Activated CD4-positive, alpha-beta T cell treated with anti-CD3 and anti-CD28 coated beads, Interleukin-2, amount 50 U/mL, for 24 hours (primary cell): ENCODE measurements around the gene CISD2.
"Not testable (repeated sequence)": the region's sequence is repeated elsewhere in the genome, so short reads cannot be mapped to it uniquely, and the experiment has no call there.

Experiments used
- DNase-seq, 2 donors: peaks; one replicate each; pipeline ENCODE4 v3.0.0-alpha.2; 2020; ENCODE audit warnings: low read depth in 1 of 2, low spot score in 1 of 2

CISD2 gene

DNA sequence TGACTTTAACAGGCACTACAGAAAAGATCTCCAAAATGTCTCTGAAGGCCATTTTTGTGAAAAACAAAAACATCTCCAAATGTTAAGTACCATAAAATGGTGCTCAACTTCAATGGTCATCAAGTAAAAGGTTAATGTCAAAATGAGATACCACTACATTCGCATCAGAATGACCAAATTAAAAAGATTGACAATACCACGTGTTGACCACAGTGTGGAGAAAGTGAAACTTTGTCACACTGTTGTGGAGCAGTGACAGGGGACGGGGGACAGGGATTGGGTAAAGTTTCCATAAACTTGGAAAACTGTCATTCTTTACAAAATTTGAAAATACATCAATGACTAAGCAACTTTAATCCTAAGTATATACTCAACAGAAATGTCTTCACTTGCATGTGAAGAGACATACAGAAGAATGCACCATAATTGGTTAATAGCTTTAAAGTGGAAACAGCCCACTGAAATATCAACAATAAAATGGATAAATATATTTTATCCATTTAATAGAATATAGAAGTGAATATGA is 19.1 kb upstream of the CISD2 start:
- DNase-seq: no peak

DNA sequence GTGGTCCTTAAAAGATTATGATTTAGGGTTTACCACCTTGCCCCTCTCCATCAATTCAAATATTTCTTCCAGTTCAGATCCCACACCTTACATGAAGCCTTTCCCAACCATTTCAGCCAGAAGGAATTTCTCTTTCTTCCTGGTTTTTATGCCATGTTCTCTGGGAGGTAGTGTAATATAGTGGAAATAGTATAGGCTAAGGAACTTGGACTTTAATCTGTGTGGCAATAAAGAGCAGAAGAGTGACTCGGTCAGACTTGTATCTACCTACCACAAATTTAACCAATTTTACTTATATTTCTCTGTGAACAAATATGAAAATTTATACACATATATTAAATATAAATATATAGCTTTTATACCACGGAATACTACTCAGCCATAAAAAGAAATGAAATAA is 18.4 kb upstream of the CISD2 start:
- no peak for DNase-seq

DNA sequence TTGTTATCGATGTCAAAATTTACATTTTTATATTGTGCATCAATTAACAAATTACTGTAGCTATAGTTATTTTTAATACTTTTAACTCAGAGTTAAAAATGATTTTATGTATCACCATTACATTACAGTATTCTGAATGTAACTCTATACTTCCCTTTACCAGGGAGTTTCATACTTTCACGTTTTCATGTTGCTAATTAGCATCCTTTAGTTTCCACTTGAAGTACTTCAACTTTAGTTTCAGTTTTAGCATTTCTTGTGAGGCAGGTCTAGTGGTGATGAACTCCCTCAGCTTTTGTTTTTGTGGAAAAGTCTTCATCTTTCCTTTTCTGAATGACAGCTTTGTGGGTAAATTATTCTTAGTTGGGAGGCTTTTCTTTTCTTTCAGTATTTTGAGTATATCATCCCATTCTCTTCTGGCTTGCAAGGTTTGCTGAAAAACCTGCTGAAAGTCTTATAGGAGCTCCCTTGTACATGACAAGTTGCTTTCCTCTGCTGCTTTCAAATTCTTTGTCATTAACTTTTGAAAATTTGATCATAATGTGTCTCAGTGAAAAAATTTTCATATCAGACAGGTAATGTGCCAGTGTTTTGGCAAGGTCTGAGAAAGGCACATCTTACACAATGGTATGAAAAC is 9.8 kb upstream of the CISD2 start:
- DNase-seq: no peak

DNA sequence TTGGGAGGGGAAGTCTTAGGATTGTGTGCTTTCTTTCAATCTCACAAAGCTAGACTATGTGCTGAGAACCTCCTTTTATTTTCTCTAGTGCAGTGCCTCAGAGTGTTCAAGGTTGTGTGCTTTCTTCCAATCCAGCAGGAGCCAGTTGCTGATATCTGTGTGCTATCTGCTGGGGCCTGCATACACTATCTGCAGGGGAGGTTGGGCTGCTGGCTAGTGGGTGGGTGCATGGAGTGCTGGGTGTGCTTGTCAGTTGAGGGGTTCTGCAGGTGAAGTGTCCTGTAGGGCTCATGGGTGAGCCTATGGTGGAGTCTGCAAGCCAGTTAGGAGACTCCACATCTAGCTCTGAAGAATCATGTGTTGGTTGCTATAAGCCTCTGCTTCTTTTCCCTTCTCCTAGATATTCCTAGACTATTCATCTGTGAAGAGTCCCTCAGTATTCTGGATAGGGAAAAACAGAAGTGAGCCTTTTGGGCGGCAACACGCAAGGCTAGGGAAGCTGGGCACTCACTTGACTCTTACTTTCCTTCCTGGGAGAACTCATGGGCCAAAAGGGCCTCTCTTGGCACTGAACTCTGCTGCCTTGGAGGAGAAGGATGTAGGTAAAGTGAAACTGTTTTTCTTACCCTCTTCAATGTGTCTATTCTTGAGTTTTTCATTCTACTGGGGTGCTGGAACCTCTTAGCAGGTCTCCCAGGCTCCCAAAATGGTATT is 8.0 kb upstream of the CISD2 start:
- DNase-seq: no peak

DNA sequence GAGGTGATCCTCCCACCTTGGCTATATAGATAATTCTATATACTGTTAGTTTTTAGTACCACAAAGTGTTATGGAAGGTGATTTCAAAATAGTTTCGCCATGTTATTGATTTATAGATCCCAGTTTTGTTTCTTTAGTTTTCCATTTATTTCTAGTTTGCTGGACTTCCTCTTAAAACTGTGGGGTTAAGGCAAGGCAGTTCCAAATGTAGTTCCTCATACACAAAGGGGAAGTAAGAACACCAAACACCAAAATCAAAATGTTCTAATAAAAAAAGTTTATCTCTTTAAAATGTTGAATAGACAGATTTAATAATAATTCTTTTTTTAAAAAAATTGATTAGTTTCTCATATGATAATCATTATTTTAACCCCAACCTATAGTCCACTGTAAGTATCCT is 6.8 kb upstream of the CISD2 start:
- DNase-seq: no peak

DNA sequence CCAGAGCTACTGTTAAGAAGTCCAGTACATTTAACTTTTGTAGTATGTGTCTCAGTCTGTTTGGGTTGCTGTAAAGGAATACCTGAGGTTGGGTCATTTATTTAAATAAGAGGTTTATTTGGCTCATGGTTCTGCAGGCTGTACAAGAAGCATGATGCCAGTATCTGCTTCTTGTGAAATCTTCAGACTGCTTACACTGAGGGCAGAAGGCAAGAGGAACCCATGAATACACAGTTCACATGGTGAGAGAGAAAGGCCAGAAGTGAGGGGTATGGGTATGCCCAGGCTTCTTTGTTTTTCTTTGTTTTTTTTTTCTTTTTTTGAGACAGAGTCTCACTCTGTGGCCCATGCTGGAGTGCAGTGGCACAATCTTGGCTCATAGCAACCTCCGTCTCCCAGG is 6.0 kb upstream of the CISD2 start:
- no peak for DNase-seq

DNA sequence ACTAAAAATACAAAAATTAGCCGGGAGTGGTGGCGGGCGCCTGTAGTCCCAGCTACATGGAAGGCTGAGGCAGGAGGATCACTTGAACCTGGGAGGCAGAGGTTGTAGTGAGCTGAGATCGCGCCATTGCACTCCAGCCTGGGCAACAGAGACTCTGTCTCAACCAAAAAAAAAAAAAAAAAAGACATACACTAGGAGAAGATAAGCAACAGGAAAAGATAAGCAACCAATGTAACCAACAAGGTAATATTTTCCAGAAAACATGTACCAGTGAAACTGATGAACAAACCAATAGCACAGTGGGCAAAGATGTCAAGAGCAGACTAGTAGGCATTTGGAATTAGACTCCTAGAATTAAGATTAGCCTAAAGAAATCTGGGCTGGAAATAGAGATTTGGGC is 3.5 kb upstream of the CISD2 start:
- DNase-seq: not testable (repeated sequence)

DNA sequence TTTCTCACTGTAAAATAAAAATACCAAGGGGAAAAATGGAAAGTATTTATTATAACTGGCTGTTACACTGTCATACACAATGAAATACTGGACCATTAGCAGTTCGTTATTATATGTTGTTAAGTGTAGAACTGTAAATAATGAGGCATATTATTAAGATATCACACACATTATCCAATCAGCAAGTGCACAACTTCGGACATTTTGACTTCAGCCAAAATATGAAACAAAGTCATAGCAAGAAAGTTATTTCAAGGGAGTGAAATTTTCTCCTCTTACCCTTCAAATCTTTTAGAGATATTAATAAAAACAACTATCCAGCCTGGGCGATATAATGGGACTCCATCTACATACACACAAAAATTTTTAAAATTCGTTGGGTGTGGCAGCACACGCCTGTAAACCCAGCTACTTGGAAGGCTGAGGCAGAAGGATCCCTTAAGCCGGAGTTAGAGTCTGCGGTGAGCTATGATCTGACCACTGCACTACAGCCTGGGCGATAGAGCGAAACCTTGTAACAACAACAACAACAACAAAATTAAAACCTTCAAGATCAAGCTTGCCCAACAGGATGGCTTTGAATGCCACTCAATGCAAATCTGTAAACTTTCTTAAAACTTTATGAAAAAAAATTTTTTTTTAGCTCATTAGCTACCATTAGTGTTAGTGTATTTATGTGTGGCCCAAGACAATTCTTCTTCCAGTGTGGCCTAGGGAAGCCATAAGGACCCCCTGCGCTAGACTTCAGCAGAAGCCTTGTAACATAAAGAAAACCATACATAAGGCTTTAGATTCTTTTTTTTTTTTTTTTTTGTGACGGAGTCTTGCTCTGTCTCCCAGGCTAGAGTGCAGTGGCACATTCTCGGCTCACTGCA is 1.3 kb upstream of the CISD2 start:
- DNase-seq: no peak

DNA sequence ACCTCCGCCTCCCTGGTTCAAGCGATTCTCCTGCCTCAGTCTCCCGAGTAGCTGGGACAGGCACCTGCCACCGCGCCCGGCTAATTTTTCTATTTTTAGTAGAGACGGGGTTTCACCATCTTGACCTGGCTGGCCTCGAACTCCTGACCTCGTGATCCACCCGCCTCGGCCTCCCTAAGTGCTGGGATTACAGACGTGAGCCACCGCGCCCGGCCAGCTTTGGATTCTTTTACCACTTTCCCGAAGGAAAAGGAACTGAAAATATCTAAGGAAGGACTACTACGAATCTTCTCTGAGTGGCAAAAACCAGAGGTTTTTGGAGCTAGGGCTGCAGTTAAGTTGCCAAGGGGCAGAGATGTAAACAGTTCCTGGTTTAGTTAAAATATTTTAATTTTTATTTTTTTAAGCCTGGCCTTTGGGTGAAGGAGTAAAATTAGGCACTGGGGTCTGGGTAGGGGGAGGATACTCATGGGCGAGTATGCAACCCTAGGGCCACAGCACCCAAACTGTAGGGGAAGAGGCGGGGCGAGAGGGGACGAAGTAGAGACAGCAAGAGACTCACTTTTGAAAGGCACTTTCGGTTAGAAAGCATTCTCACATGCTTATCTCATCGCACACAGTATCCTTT is 525 bp upstream of the CISD2 start:
- peak; percentile 1 to 8 for DNase-seq

DNA sequence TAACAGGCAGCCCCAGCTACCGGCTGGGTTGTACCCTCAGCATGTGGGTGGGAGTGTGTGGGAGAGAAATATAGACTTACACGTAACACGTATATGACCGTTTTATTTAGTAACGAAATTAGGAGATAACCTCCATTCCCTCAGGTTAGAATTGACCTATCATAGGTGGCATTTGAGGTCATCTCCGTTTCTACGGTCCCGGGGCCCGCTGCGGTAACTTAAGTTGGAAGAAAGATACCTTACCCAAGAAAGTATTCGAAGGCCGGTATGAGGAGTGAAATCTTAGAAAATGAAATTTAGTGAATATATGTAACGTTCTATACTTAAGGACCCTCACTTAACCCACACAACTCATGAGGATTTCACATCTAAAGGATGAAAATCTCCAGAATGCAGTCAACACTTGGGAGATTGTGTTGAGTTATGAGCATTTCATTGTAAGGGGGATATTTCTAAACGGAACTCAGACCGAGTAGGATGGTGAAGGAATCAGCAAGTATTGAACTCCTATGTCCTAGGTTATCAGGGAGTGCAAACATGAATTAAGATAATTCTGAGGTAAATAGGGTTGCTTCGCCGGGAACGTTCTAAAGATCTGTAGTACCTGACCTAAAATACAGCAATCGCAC is 891 bp downstream of the CISD2 start:
- DNase-seq: no peak

DNA sequence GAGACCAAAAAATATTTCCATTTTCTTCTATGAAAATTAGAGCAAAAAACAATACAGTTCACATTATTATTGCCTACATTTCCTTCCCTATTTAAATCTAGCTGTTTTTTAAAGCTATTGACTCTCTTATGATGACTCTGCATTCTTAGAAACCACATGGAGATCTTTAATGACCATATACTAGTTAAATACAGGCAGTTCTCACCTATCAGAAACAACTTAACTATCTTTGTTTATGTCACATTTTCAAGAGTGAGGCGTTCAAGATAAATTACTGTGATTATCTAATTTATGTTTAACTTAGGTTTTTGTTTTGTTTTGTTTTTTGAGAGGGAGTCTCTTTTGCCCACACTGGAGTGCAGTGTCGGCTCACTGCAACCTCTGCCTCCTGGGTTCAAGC is 3.0 kb downstream of the CISD2 start:
- no peak for DNase-seq

DNA sequence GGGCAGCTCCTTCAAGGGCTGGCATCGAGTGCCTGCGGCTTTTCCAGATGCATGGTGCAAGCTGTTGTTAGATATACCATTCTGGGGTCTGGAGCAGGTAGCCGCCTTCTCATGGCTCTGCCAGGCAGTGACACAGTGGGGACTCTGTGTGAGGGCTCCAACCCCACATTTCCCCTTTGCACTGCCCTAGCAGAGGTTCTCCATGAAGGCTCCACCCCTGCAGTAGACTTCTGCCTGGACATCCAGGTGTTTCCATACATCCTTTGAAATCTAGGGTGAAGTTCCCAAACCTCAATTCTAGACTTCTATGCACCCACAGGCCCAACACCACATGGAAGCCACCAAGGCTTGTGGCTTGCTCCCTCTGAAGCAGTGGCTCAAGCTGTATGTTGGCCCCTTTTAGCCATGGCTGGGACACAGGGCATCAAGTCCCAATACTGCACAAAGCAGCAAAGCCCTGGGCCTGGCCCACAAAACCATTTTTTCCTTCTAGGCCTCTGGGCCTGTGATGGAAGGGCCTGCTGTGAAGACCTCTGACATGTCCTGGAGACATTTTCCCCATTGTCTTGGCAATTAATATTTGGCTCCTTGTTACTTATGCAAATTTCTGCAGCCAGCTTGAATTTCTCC is 8.8 kb downstream of the CISD2 start:
- not testable (repeated sequence) for DNase-seq

DNA sequence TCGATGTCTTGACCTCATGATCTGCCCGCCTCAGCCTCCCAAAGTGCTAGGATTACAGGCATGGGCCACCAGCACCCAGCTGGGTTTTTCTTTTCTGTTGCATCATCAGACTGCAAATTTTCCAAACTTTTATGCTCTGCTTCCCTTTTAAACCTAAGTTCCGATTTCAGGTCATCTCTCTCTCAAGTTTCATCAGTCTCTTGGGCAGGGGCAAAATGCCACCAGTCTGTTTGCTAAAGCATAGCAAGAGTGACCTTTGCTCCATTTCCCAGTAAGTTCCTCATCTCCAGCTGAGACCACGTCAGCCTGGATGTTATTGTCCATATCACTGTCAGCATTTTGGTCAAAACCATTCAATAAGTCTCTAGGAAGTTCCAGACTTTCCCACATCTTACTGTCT is 9.6 kb downstream of the CISD2 start:
- DNase-seq: not testable (repeated sequence)

DNA sequence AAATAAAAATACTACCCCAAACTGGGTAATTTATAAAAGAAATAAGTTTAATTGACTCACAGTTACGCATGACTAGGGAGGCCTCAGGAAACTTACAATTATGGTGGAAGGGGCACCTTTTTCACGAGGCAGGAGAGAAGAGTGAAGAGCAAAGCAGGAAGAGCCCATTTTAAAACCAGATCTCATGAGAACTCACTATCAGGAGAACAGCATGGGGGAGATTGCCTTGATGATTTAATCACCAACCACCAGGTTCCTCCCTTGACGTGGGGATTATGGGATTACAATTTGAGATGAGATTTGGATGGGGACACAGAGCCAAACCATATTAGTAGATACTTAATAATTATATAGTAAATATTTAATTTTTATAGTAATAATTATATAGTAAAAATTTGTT is 10.1 kb downstream of the CISD2 start:
- DNase-seq: no peak

DNA sequence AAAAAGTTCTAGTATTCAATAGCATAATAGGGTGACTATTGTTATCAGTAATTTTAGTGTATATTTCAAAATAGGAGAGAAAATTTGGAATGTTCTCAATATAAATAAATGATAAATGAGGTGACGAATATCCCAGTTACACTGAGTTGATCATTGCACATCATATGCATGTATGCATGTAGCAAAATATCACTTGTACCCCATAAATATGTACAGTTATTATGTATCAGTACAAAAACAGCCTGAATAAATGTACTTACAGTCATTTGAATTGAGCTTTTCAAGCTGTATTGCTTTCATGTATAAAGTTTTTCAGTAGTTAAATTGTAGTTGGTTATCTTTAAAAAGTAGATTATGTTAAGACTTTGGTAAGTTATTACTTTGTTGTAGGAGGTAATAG is 12.6 kb downstream of the CISD2 start:
- DNase-seq: no peak

DNA sequence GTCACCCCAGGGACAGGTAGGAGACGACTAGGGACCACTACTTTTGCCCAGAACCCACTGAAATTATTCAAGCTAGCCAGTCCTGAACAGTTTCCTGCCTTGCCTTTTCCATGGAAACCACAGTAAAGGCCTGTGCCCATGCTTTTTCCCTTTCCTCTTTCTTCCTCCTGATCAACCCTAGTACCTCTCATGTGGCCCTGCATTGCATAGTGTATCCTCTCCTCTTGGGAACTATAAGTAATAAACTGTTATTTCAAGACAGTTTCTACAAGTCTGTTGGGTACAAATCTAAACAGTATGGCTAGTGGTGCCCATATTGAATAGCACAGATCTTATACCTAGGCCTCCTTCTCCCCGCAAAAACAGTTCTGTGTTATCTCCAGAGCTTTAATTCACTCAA is 14.5 kb downstream of the CISD2 start:
- no peak for DNase-seq

DNA sequence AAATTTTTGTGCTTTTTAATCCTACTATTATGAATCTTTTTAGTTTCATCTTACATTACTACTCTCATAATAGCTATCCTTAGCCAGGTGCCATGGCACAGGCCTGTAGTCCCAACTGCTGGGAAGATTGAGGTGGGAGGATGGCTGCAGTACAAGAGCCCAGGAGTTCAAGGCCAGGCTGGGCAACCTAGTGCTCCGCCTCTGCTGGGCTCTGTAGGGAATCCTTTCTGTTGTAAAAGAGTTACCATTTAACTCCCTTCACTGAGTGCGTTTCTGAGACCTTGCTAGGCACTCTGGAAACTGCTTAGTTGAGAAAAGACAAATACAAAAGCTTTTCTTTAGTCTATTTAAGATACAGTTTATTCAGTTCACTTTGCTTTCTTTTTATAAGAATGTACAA is 19.8 kb downstream of the CISD2 start:
- DNase-seq: not testable (repeated sequence)

DNA sequence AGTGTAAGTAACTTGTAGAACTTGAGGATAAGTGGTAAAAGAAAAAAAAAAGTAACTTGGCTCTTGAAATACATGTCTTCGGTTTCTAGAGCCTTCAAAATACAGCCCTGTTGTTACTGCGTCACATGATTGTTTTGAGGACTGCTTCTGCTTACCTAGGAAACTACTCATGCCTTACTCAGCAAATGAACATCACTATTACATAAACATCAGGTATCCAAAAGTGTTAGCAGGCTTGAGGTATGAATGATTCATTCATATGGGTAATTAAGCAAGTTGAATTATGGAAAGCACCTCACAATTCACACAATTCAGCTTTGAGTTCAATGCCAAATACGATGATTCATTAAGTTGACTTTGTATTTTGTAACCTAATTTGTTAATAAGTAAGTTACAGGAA is 21.1 kb downstream of the CISD2 start:
- not testable (repeated sequence) for DNase-seq

DNA sequence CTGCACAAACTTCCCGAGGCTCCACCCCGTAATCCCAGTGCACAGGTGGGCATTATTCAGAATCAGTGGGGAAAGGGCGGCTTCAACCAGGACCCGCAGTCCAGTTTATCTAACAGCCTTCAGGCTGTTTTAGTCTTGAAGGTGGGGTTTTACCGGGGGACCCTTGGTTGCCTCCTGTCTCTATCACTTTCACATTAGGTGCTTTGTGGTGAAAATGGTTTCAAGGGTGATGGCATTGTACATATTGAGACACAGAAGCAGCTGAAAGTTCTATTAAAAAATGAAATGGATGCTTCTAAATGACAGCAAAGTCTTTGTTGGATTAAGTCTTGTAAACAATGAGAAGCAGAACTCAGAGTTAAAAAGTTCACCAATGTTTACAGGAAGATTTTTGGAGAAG is 27.8 kb downstream of the CISD2 start:
- DNase-seq: not testable (repeated sequence)

DNA sequence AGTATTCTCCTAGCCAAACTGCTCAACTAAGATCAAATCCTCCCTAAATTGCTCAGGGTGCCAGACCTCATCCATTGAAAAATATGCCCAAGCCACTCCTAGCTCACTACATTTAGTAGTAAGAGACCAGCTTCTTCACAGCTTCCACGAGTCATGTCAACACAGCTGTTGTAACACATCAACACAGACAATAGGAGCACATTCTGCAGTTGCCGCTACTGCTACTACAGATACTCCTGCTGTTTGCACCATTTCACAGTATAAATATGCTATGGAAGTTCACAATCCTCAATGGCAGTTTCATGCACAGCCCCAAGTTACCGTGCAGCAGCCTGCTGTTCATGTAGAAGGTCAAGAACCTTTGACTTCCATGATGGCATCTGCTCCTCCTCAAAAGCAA is 28.8 kb downstream of the CISD2 start:
- not testable (repeated sequence) for DNase-seq
